Left cardiac atrium (tissue), 4 donors: ENCODE data around the gene IPO13. TPM values are rescaled to one million over a fixed set of nuclear protein-coding genes. Genes with fewer than 3 reads are reported as not detected.

ENCODE experiments used
- ATAC-seq, 2 donors: fragments of 200-7000 bp; cut with Tn5 transposase; one replicate each; pipeline ENCODE4 v1.9.1; 2020; ENCODE audit warnings: mild to moderate bottlenecking in 2 of 2, moderate library complexity in 2 of 2
- DNase-seq: peaks from one replicate; pipeline ENCODE4 v3.0.0-alpha.2; 2020
- intact Hi-C, 2 donors: fragments of 100-400 bp; cut with DNase I; formaldehyde crosslinking; loops; one replicate each; pipeline versions ENCODE4 v1.14.1 to v1.15.1; 2022 to 2023
- total RNA-seq, 2 donors: library from RNA; stranded (reverse); fragmentation: NEBNext Ultra II Directional; extraction: Animal tissue kit (Norgen Biotek cat#: 25700); gene quantifications; one replicate each; pipeline ENCODE4 v1.2.1, GENCODE V29; 2021
- donor health status: DM: no; HTN: yes; CAD: no.
- donor health status: DM: no; HTN: yes; CAD: no; lungs with severe emphysema.
- donor health status: DM: yes; HTN: yes; CAD: no.
- donor health status: Dilated cardiomyopathy.

IPO13 gene
- total RNA-seq, 2 donors from 2014 or later, result 26.7 to 30.1 TPM

GRCh38 chr1:43924516-43924915, 22.2 kb upstream of the IPO13 start:
- DNase-seq, result no peak
- no peak for ATAC-seq
- intact Hi-C loops, result no loop called here

- intact Hi-C loops, result no loop called here
- ATAC-seq (no peak), DNase-seq (no peak)
Observed at GRCh38 chr1:43925846-43926245, 20.9 kb upstream of the IPO13 start.

GRCh38 chr1:43930168-43930948, 16.4 kb upstream of the IPO13 start:
- ATAC-seq (no peak), DNase-seq (no peak)
- intact Hi-C loops, result loop anchor here (5.0 to 10.0 kb wide), 3 partner anchors 168 to 706 kb away; no protein-coding TSS in a partner anchor

- no peak for ATAC-seq
- intact Hi-C loops, result loop anchor here (5.0 to 10.0 kb wide), 3 partner anchors 169 to 706 kb away; no protein-coding TSS in a partner anchor
- no peak for DNase-seq
Observed at GRCh38 chr1:43930949-43931275, 15.8 kb upstream of the IPO13 start.

GRCh38 chr1:43931711-43932660, 14.8 kb upstream of the IPO13 start:
- intact Hi-C loops, result loop anchor here (5.0 to 10.0 kb wide), 3 partner anchors 170 to 707 kb away; no protein-coding TSS in a partner anchor
- ATAC-seq (no peak), DNase-seq (no peak)

GRCh38 chr1:43932786-43933385, 13.9 kb upstream of the IPO13 start:
- no peak for ATAC-seq
- intact Hi-C loops, result loop anchor here (5.0 to 10.0 kb wide), 3 partner anchors 171 to 708 kb away; no protein-coding TSS in a partner anchor
- DNase-seq, result no peak

- DNase-seq, result no peak
- peak; percentile 2 to 23 for ATAC-seq
- intact Hi-C loops, result loop anchor here (1.0 to 10.0 kb wide), 4 partner anchors 170 to 709 kb away; no protein-coding TSS in a partner anchor
Observed at GRCh38 chr1:43933386-43934100, 13.2 kb upstream of the IPO13 start, which contains the start of gene ARTN. Gene ARTN (plus strand): TSS chr1:43933801. CDS start chr1:43935657, 1,856 bp downstream.

GRCh38 chr1:43934101-43934985, 12.4 kb upstream of the IPO13 start:
- intact Hi-C loops, result loop anchor here (1.0 to 10.0 kb wide), 4 partner anchors 171 to 710 kb away; no protein-coding TSS in a partner anchor
- DNase-seq, result peak; percentile 54

GRCh38 chr1:43934986-43935324, 11.8 kb upstream of the IPO13 start:
- DNase-seq (no peak), ATAC-seq (no peak)
- intact Hi-C loops, result loop anchor here (1.0 to 10.0 kb wide), 4 partner anchors 172 to 710 kb away; no protein-coding TSS in a partner anchor

More at GRCh38 chr1:43934101-43934985, 12.4 kb upstream of the IPO13 start:
- ATAC-seq, result peak; percentile 54 to 67

- DNase-seq (no peak), ATAC-seq (no peak)
- intact Hi-C loops, result loop anchor here in 1 of 2 donors (10.0 kb wide), 1 partner anchor 711 kb away; no protein-coding TSS in a partner anchor
Observed at GRCh38 chr1:43935711-43936427, 10.9 kb upstream of the IPO13 start.

- intact Hi-C loops, result loop anchor here in 1 of 2 donors (10.0 kb wide), 1 partner anchor 712 kb away; no protein-coding TSS in a partner anchor
- ATAC-seq (peak; percentile 20 to 26), DNase-seq (peak; percentile 49)
Observed at GRCh38 chr1:43936431-43937151, 10.2 kb upstream of the IPO13 start.

- no peak for DNase-seq
- no peak for ATAC-seq
- intact Hi-C loops, result loop anchor here in 1 of 2 donors (10.0 kb wide), 1 partner anchor 713 kb away; no protein-coding TSS in a partner anchor
Observed at GRCh38 chr1:43937179-43937865, 9.4 kb upstream of the IPO13 start.

- DNase-seq (no peak), ATAC-seq (no peak)
- intact Hi-C loops, result loop anchor here in 1 of 2 donors (10.0 kb wide), 1 partner anchor 714 kb away; no protein-coding TSS in a partner anchor
Observed at GRCh38 chr1:43938383-43938782, 8.4 kb upstream of the IPO13 start.

- peak; percentile 8 to 39 for ATAC-seq
- DNase-seq, result no peak
- intact Hi-C loops, result loop anchor here in 1 of 2 donors (10.0 kb wide), 1 partner anchor 714 kb away; no protein-coding TSS in a partner anchor
Observed at GRCh38 chr1:43938892-43939587, 7.7 kb upstream of the IPO13 start.

- no peak for DNase-seq
- no peak for ATAC-seq
- intact Hi-C loops, result no loop called here
Observed at GRCh38 chr1:43942411-43942810, 4.3 kb upstream of the IPO13 start.
